ENCODE measurements around the gene SSTR4.

DNA sequence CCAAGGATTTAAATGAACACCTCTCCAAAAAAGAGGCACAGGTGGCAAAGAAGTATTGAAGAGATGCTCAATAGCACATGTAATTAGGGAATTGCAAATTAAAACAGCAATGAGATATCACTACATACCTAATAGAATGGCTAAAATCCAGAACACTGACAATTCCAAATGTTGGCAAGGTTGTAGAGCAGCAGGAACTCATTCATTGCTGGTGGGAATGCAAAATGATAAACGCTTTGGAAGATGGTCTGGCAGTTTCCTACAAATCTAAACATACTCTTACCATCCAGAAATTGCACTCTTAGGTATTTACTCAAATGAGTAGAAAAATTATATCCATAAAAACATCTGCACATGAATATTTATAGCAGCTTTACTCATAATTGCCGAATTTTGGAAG lies 34.0 kb downstream of the SSTR4 start:
- TF ChIP-seq RAD21 (IDR thresholded peaks at IDR 0.05; ENCODE audit: low read depth) (no peak), EZH2 (IDR thresholded peaks at IDR 0.05) (no peak)
- TF ChIP-seq, protein P1, sequence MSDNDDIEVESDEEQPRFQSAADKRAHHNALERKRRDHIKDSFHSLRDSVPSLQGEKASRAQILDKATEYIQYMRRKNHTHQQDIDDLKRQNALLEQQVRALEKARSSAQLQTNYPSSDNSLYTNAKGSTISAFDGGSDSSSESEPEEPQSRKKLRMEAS (IDR thresholded peaks at IDR 0.05), result no peak

Measured in HCT116 (cell line).